Ascending aorta (tissue), 2 donors: ENCODE data around the gene NLGN1. TPM values are rescaled to one million over a fixed set of nuclear protein-coding genes. Genes with fewer than 3 reads are reported as not detected.

Source experiments
- DNase-seq, 2 donors: peaks; one replicate each; pipeline ENCODE4 v3.0.0-alpha.2; 2019; ENCODE audit warnings: low spot score in 2 of 2
- H3K27ac ChIP-seq, 2 donors: fragments of 200-600 bp; sonication (generic); one replicate each; pipeline ENCODE4 v1.5.1; 2016 to 2017; ENCODE audit warnings: mild to moderate bottlenecking in 1 of 2
- H3K27me3 ChIP-seq: fragments of 200-600 bp; sonication (generic); one replicate; pipeline ENCODE4 v1.5.1; 2017
- H3K36me3 ChIP-seq, 2 donors: fragments of 200-600 bp; sonication (generic); one replicate each; pipeline ENCODE4 v1.5.1; 2016
- H3K4me1 ChIP-seq, 2 donors: fragments of 200-600 bp; sonication (generic); one replicate each; pipeline ENCODE4 v1.5.1; 2016 to 2017; ENCODE audit warnings: mild to moderate bottlenecking in 1 of 2
- H3K4me3 ChIP-seq, 2 donors: fragments of 200-600 bp; sonication (generic); one replicate each; pipeline ENCODE4 v1.5.1; 2016 to 2017; ENCODE audit warnings: mild to moderate bottlenecking in 1 of 2
- H3K9me3 ChIP-seq, 2 donors: fragments of 200-600 bp; sonication (generic); one replicate each; pipeline ENCODE4 v1.5.1; 2016
- intact Hi-C: fragments of 100-400 bp; cut with DNase I; formaldehyde crosslinking; loops from one replicate; pipeline ENCODE4 v1.15.1; 2023
- total RNA-seq: library from RNA; depleted of rRNA; stranded (reverse); fragments of >200 nt; gene quantifications from one replicate; pipeline ENCODE4 v1.1.0, GENCODE V29; 2016
- TF ChIP-seq, protein P1 (sequence below), 3 experiments: fragments of 200-600 bp in 2 of 3; fragments of 450-650 bp in 1 of 3; sonication (generic) in 2 of 3; IDR thresholded peaks; one replicate each; pipeline ENCODE4 v1.5.1; 2016 to 2019; ENCODE audit warnings: antibody characterized with exemption in 3 of 3, mild to moderate bottlenecking in 1 of 3, moderate library complexity in 1 of 3

NLGN1 gene
- total RNA-seq, 1 donor from 2014 or later, result 5.2 TPM

DNA sequence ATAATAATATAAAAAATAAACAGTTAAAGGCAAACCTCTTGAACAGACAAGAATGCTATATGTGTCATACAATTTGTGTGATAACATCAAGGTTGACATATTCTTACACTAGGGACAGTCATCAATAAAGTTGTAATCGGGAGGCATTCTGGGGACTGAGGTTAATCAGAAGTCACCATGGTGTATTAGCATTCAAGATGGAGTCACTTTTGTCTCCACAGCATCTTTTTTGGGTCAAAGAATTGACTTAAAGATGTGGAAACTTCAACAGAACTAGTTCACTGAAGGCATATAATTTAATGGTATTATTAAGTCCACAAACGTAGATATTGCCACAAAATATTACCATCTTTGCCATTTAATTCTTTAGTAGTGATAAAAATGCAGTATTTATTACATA lies 836.0 kb downstream of the NLGN1 start:
- Histone ChIP-seq H3K27ac (no peak overlapping the region), H3K4me1 (no peaks in the 10 kb centered on the region), H3K9me3 (no peaks in the 10 kb centered on the region), H3K4me3 (no peak overlapping the region), H3K27me3 (no peaks in the 10 kb centered on the region), H3K36me3 (no peaks in the 10 kb centered on the region)
- intact Hi-C loops, result no loop called here
- TF ChIP-seq, protein P1, sequence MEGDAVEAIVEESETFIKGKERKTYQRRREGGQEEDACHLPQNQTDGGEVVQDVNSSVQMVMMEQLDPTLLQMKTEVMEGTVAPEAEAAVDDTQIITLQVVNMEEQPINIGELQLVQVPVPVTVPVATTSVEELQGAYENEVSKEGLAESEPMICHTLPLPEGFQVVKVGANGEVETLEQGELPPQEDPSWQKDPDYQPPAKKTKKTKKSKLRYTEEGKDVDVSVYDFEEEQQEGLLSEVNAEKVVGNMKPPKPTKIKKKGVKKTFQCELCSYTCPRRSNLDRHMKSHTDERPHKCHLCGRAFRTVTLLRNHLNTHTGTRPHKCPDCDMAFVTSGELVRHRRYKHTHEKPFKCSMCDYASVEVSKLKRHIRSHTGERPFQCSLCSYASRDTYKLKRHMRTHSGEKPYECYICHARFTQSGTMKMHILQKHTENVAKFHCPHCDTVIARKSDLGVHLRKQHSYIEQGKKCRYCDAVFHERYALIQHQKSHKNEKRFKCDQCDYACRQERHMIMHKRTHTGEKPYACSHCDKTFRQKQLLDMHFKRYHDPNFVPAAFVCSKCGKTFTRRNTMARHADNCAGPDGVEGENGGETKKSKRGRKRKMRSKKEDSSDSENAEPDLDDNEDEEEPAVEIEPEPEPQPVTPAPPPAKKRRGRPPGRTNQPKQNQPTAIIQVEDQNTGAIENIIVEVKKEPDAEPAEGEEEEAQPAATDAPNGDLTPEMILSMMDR (IDR thresholded peaks at IDR 0.05), result no peak
- no peak for DNase-seq

DNA sequence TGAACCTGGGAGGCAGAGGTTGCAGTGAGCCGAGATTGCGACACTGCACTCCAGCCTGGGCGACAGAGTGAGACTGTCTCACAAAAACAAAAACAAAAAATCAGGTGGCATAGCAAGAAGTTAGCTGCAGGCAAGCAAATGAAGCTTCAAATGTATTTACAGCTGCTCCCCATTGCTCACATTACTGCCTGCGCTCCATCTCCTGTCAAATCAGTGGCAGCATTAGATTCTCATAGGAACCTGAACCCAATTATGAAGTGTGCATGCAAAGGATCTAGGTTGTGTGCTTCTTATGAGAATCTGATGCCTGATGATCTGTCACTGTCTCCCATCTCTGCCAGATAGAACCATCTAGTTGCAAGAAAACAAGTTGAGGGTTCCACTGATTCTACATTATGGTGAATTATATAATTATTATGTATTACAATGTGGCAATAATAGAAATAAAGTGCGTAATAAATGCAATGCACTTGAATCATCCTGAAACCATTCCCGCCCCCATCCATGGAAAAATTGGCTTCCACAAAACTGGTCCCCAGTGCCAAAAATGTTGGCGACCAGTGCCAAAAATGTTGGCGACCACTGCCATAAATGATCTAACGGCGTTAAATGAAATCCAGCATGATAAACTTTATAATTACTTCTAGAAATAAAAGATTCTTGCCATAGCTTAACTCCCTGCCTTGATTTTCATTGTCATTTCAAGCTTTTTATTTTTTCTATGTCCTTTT lies 844.9 kb downstream of the NLGN1 start:
- intact Hi-C loops, result no loop called here
- no peaks in the 10 kb centered on the region for H3K9me3 ChIP-seq
- peaks cover 0 to 14% of the 10 kb centered on the region in 2 donors for H3K4me1 ChIP-seq
- no peak for DNase-seq
- H3K27ac ChIP-seq, result peak overlapping the region; percentile 43 to 47
- TF ChIP-seq, protein P1 (IDR thresholded peaks at IDR 0.05), result no peak
- H3K36me3 ChIP-seq, result no peaks in the 10 kb centered on the region
- H3K4me3 ChIP-seq, result no peak overlapping the region
- no peaks in the 10 kb centered on the region for H3K27me3 ChIP-seq

DNA sequence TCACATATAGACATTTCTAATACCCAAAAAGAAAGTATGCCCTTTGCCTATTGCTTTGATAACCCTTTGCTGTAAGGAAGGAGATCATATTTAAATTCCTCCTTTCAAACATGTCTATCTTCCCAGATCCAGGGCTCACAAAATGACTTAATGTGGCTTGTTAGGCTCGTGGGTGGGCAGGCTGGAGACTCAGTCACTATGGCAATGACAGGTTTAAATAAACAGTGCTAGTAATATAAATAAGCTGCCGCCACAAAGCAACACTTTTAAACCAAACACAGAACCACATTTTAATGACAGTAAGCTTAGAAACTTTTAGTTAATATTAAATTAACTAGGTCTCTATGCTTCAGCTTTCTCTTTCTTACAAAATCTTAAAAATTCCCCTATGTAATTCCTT lies 845.6 kb downstream of the NLGN1 start:
- intact Hi-C loops, result no loop called here
- H3K9me3 ChIP-seq, result no peaks in the 10 kb centered on the region
- H3K27me3 ChIP-seq, result no peaks in the 10 kb centered on the region
- H3K4me3 ChIP-seq, result no peak overlapping the region
- TF ChIP-seq, protein P1 (IDR thresholded peaks at IDR 0.05), result no peak
- DNase-seq, result no peak
- peak overlapping the region; percentile 43 to 47 for H3K27ac ChIP-seq
- no peaks in the 10 kb centered on the region for H3K36me3 ChIP-seq
- peaks cover 0 to 14% of the 10 kb centered on the region in 2 donors for H3K4me1 ChIP-seq

DNA sequence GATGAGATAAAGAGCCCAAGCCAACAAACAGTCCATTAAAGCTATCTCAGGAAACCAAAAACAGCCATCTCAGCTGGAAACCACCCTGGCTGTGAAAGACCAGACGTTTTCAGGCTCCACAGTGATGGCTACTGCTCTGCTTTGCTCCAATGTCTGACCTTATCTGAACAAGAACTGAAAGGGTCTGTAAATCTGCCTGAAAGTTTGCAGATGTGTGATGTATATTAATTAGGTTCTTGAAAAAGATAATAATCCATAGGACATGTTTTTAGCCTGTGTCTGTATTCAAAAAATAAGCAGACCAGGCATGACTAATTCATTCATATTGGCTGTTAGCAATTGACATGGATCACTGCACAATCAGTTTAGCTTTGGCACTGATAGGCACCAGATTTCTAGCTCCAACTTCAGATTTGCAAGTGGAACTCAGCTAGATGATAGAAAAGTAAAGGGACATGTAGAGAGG lies 850.2 kb downstream of the NLGN1 start:
- Histone ChIP-seq H3K9me3 (no peaks in the 10 kb centered on the region), H3K36me3 (no peaks in the 10 kb centered on the region), H3K4me1 (peaks cover 0 to 13% of the 10 kb centered on the region in 2 donors), H3K27me3 (no peaks in the 10 kb centered on the region), H3K4me3 (no peak overlapping the region), H3K27ac (no peak overlapping the region)
- TF ChIP-seq, protein P1 (IDR thresholded peaks at IDR 0.05), result no peak
- intact Hi-C loops, result no loop called here
- DNase-seq, result no peak

DNA sequence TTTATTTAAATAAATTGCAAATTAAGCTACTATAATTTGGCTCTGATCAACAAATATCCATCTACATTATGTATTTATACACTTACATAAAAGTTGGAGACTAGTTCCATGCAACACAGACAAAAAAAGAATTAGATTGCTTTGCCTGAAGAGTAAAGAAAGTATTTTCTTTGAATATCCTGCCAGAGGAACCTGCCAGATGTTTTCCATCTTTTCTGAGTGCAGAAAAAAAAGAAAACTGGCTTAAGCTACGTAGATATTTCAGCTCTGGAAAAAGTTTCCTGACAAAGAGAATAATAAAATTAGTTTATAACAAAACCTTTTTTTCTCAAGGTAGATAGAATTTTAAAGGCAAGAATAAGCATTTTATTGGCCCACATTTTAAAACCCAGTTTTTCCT lies 854.1 kb downstream of the NLGN1 start:
- Histone ChIP-seq H3K4me3 (no peak overlapping the region), H3K27ac (no peak overlapping the region), H3K9me3 (peaks cover 0 to 5% of the 10 kb centered on the region in 2 donors), H3K36me3 (no peaks in the 10 kb centered on the region), H3K4me1 (peaks cover 0 to 2% of the 10 kb centered on the region in 2 donors), H3K27me3 (no peaks in the 10 kb centered on the region)
- TF ChIP-seq, protein P1 (IDR thresholded peaks at IDR 0.05), result no peak
- intact Hi-C loops, result no loop called here
- DNase-seq, result no peak
